ENCODE results near the gene CCDC27. TPM values are rescaled to one million over a fixed set of nuclear protein-coding genes. Genes with fewer than 3 reads are reported as not detected.
"Not testable (repeated sequence)": the region's sequence is repeated elsewhere in the genome, so short reads cannot be mapped to it uniquely, and the experiment has no call there.

The CCDC27 gene
- polyA plus RNA-seq, 1 donor = 0.14 TPM

- no peak for DNase-seq
Measured at GRCh38 chr1:3736708-3737107, 15.5 kb upstream of the CCDC27 start.

- no peak for DNase-seq
Measured at GRCh38 chr1:3738943-3739342, 13.3 kb upstream of the CCDC27 start.

GRCh38 chr1:3740042-3740441, 12.2 kb upstream of the CCDC27 start:
- DNase-seq = peak; percentile 32

- no peak for DNase-seq
Measured at GRCh38 chr1:3740752-3741151, 11.5 kb upstream of the CCDC27 start.

- DNase-seq = no peak
Measured at GRCh38 chr1:3741566-3742438, 10.4 kb upstream of the CCDC27 start.

GRCh38 chr1:3742439-3743298, 9.6 kb upstream of the CCDC27 start:
- no peak for DNase-seq

- DNase-seq = no peak
Measured at GRCh38 chr1:3743421-3743820, 8.8 kb upstream of the CCDC27 start.

GRCh38 chr1:3743826-3744225, 8.4 kb upstream of the CCDC27 start:
- DNase-seq = no peak

GRCh38 chr1:3744646-3745045, 7.6 kb upstream of the CCDC27 start:
- no peak for DNase-seq

- no peak for DNase-seq
Measured at GRCh38 chr1:3745071-3745470, 7.2 kb upstream of the CCDC27 start.

- no peak for DNase-seq
Measured at GRCh38 chr1:3745590-3746381, 6.5 kb upstream of the CCDC27 start.

GRCh38 chr1:3746389-3746829, 5.8 kb upstream of the CCDC27 start:
- DNase-seq = no peak

- peak; percentile 79 for DNase-seq
Measured at GRCh38 chr1:3746830-3747521, 5.3 kb upstream of the CCDC27 start.

GRCh38 chr1:3747522-3747848, 4.8 kb upstream of the CCDC27 start:
- DNase-seq = no peak

- DNase-seq = no peak
Measured at GRCh38 chr1:3747903-3748302, 4.3 kb upstream of the CCDC27 start.

GRCh38 chr1:3748316-3748900, 3.8 kb upstream of the CCDC27 start:
- DNase-seq = not testable (repeated sequence)

- DNase-seq = no peak
Measured at GRCh38 chr1:3749512-3749911, 2.7 kb upstream of the CCDC27 start.

- DNase-seq = no peak
Measured at GRCh38 chr1:3750741-3751140, 1.5 kb upstream of the CCDC27 start.

- no peak for DNase-seq
Measured at GRCh38 chr1:3753656-3754454, 1.6 kb downstream of the CCDC27 start.

- DNase-seq = no peak
Measured at GRCh38 chr1:3756394-3756793, 4.1 kb downstream of the CCDC27 start.

GRCh38 chr1:3759164-3759563, 6.9 kb downstream of the CCDC27 start:
- DNase-seq = no peak

Measured in hindlimb muscle (tissue), 1 donor.